IPS-NIHi7 (cell line): ENCODE measurements around the gene VASP.

Experiments used
- DNase-seq: peaks from one replicate; pipeline ENCODE4 v3.0.0; 2012; ENCODE audit warnings: mixed read lengths; ENCODE audit errors: extremely low spot score

The VASP gene

DNA sequence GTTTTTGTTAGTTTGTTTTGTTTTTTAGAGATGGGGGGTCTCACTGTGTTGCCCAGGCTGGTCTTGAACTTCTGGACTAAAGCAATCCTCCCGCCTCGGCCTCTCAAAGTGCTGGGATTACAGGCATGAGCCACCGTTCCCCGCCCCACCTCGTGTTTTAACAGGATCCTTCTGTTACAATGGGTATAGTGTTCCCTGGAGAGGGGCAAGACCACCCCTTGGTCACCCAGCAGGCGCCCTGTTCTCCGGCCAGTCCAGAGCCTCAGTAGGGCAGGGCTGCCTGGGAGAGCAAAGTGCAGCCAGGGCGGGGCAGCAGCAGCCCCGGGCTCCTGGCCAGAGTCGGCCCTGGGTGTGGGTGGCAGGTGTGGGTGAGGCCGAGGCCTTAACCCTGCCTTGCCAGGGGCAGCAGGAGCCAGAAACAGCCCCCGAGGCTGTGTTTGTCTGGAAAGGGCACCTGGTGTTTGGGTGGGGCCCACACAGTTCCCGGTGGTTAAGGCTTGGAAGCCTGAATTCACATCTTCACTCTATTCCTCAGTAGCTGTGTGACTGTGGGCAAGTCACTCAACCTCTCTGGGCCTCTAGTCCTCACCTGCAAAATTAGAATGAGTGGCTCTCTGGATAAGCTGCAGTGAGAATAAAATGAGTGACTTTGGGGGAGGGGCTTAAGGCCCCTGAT lies 7.2 kb downstream of the VASP start:
- no peak for DNase-seq

DNA sequence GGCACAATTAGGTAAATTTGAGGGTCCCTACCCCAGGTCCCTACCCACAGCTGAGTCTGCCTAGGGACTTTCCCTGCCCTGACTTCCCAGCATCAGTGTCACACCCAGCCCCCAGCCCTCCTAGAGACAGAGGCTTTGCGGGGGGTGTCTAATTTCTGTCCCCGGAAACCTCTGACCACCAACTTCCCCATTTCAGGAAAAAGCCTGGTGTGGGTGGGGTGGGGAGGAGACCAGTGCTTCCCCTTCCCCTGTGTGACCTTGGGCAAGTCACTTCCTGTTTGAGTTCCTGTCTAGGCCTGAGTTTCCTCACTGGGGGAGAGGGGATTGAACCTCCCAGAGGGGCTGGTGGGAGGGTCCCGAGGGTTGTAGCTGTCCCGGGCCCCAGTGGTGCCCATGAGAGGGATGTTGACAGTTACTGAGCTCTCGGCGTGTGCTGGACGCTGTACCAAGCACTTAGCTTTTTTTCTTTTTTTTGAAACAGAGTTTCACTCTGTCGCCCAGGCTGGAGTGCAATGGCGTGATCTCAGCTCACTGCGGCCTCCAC lies 7.9 kb downstream of the VASP start:
- no peak for DNase-seq

DNA sequence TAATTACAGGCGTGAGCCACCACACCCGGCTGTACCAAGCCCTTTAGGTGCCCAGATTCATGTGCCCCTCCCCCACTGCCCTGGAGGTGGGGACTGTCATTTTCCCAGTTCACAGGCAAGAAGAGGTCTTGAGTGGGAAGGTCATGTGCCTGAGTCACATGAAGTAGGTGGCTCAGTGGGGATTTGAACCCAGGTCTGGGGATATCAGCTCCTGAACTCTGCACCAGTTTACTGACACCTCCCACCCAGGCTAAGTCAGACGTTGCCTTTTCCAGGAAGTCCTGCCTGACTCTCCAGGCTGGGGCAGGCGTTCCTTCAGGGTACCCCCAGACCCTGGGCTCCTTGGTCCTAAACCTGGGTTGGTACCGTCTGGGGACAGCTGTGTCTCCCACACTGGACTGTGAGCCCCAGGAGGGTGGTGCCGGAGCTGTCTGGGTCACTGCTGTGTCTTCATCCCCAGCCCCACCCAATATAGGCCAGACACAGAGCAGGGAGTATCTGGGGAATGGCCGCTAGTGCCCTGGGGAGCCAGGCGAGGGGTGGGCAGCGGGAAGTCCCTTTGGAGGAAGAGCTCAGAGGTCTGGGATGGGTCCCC lies 8.6 kb downstream of the VASP start:
- no peak for DNase-seq

DNA sequence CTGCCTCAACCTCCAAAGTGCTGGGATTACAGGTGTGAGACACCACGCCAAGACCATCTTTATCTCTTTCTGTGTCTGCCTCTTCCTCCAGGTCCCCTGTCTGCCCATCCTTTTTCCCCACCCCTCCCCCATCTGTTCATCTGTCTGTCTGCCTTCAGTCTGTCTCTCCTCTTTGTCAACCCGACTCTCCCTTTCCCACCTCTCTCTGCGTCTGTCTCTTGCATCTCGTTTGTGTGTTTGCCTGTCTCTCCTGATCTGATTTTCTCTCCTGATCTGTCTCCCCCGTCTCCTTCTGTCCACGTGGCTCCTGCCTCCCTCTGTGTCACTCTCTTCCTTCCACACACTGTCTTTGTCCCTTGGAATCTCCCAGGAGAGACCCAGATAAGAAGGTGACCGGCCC lies 10.0 kb downstream of the VASP start:
- no peak for DNase-seq

DNA sequence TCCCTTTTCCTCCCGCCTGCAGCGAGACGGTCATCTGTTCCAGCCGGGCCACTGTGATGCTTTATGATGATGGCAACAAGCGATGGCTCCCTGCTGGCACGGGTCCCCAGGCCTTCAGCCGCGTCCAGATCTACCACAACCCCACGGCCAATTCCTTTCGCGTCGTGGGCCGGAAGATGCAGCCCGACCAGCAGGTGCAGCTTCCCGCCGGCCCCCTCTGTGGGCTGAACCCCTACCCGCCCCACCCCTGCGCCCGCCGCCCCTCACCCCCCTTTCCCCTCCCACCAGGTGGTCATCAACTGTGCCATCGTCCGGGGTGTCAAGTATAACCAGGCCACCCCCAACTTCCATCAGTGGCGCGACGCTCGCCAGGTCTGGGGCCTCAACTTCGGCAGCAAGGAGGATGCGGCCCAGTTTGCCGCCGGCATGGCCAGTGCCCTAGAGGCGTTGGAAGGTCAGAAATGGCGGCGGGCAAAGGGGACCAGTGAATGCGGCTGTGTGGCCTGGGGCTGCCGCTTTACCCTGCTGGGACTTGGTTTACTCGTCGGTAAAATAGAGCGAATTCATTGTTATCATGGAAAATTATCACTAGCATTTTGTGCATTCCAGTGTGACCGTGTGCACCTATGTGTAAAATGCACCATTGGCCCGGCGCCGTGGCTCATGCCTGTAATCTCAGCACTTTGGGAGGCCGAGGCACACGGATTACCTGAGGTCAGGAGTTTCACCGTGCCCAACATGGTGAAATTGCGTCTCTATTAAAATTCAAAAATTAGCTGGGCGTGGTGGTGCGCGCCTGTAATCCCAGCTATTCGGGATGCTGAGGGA lies 10.6 kb downstream of the VASP start:
- no peak for DNase-seq

DNA sequence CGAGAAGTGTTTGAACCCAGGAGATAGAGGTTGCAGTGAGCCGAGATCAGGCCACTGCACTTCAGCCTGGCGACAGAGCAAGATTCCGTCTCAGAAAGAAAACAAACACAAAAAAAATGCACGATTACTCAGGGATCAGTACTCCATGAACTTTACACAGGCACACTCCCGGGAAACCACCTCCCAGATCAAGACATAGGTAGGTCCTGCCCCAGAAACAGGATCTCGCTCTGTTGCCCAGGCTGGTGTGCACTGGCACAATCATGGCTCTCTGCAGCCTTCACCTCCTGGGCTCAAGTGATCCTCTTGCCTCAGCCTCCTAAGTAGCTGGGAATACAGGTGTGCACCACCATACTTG lies 11.2 kb downstream of the VASP start:
- no peak for DNase-seq

DNA sequence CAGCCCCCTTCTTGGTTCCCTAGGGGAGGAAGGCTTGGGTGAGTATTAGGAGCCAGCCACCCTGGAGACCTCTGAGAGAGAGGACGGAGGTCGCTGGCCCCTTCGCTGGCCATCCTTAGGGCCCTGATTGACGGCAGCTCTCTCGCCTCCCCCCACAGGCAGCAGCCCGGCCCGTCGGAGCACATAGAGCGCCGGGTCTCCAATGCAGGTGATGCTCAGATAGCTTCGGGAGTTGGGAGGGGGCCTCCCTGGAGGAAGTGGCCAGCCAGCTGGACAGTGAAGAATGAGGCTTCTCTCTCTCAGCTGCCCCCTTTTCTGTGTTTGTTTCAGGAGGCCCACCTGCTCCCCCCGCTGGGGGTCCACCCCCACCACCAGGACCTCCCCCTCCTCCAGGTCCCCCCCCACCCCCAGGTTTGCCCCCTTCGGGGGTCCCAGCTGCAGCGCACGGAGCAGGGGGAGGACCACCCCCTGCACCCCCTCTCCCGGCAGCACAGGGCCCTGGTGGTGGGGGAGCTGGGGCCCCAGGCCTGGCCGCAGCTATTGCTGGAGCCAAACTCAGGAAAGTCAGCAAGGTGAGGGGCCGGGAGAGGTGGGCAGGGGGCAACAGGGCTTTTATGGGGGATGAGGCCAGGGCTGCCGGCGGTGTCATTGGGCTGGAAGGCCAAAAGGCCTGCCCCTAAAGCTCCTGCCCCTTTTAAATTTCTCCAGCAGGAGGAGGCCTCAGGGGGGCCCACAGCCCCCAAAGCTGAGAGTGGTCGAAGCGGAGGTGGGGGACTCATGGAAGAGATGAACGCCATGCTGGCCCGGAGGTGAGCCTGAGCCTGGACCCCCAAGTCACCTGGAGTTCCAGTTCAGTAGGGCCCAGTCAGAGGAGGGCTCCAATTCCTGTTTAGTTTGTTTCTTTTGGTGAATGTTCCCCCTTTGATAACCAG lies 15.0 kb downstream of the VASP start:
- DNase-seq = no peak

DNA sequence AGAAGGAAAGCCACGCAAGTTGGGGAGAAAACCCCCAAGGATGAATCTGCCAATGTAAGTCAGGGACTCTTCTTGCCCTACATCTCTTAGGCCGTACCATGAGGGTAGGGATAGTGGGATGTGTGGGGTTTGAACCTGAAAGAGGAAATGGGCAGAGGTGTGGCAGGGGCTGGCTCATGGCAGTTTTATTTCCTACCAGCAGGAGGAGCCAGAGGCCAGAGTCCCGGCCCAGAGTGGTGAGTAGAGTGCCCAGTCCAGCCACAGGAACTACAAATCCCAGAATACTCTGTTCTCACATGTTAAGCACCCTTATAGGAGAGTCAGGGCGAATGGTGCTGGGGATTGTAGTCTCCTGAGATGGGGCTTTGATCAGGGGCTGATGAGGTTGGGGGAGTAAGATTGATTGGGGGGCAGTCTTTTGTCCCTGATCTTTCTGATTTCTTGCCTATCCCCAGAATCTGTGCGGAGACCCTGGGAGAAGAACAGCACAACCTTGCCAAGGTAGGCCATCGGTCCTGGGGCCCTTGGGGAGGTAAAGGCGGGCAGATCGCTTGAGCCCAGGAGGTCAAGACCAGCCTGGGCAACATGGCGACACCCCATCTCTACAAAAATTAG lies 16.5 kb downstream of the VASP start:
- peak; percentile 80 for DNase-seq

DNA sequence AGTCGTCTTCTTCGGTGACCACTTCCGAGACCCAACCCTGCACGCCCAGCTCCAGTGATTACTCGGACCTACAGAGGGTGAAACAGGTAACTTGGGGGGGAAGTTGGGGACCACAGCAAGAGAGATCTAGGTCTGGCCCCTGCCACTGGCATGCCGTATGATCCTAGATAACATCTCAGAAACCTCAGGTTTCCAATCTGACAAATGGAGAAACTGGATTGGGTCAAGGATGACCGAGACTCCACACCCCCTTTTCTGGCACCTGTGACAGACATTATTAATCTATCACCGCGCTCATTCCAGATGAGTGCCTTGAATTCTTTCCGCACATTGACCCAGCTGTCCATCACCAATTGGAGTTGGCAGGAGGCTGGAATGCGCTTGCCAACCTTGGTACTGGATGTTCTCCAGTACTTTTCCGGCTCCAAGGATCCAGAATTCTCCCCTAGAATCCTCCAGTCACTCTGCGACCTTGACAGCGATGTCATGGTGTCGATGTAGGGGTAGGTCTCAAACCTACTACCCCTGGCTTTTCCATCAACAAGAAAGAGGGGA lies 17.4 kb downstream of the VASP start:
- no peak for DNase-seq

DNA sequence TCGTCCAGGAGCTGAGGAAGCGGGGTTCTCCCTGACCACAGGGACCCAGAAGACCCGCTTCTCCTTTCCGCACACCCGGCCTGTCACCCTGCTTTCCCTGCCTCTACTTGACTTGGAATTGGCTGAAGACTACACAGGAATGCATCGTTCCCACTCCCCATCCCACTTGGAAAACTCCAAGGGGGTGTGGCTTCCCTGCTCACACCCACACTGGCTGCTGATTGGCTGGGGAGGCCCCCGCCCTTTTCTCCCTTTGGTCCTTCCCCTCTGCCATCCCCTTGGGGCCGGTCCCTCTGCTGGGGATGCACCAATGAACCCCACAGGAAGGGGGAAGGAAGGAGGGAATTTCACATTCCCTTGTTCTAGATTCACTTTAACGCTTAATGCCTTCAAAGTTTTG lies 18.9 kb downstream of the VASP start:
- peak; percentile 88 for DNase-seq

DNA sequence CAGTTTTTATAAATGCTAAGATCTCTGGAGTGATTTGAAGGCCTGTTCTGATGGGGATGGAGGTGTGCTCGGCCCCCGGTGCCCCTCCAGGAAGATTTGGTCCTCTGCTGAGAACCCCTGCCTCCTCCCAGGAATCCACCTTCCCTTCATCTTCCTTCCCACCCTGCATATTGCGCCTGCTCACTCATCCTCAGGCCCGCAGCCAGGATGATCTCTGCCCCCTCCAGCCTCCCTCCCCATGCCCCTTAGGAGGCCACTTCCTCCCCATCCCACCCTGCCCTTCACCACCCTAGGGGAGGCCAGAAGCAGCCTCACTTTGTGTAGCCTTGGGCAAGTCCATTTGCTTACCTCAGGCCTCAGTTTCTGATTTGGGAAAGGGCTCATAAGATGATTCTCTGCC lies 19.7 kb downstream of the VASP start:
- no peak for DNase-seq

DNA sequence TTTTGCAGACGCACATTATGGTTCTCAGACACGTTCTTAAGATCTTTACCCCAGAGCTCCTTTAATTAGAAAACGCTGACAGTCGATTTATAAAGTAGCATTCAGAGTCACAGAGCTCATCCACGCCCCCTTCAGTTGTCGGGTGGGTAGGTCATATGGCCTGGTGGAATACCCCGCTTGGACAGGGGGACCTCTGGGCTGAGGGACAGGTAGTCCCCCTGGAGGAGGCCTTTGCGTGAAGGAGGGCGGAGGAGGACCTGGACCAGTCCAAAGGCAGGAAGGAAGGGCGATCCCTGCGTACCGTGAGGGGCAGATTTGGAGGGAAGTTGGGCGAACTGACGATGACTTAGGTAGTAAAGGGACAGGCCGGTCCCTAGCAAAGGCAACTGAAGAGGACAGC lies 20.5 kb downstream of the VASP start:
- no peak for DNase-seq

DNA sequence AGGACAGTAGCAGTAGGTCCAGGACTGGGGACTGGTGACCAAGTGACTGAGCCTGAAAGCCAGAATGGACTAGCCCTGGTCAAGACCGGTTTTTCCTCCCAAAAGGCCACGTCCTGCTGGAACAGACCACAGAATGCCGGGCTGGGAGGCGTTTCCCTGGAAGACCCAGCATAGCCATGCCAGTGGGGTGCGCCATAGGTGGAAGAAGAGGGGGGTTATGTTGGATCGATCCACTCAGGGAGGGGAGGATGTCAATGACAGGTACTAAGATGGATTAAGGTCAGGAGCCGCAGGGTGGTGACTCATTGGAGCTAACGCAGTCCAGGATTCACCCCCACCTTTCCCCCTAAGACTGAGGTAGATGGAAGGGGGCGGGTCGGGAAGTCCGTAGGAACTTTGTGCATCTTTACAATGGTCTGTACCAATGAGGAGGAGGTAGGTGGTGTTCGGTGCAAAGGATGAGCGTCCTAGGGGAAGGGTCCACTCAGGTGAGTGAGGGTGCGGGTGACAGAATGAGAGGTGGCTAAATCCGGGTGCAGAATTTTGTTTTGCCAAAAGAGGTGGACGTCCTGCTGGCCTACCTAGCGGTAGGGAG lies 21.0 kb downstream of the VASP start:
- DNase-seq = peak; percentile 52

DNA sequence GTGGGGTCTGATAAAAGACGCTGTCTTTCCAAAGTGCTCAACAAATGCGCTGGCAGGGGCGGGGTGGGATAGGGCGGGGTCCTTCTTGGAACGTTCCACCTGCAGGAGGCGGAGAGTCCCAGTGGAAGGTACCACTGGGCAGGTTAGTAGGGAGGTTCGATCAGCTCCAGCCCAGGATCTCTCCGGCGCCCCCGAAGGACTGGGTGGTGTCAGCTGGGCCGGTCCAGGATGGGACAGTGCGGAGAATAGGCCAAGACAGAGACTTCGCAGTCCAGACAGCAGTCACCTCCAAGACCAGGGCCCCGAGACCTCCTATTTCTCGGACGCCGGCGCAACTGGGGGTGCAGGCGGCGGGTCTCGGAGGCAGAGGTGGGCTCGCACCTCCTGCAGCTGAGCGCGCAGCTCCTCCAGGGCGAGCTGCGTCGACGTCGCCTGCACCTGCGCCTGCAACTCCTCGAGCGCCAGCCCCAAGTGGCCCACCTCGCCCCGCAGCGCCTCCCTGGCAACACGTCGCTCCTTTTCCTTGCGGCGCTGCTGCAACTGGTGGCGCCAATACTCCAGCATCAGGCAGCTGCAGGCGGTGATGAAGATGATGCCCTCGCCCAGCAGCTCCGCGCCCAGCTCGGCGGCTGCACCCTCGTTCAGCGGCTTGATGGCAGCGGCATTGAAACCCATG lies 21.6 kb downstream of the VASP start:
- DNase-seq = peak; percentile 88

DNA sequence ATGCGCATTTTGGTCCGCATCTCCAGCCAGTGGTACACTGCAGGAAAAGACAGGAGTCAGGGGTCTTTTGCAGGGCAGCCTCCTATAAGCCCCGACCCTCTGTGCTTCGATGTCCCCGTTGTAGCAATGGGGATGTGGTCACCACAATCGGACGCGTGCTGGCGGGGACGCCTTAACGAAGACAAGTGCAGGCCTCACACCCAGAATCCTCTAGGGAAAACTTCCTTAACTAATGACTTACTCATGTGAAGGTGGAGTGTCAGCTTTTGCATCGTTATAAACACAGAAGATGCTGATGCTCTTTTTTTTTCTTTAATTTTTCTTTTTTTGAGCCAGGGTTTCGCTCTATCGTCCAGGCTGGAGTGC lies 22.1 kb downstream of the VASP start:
- no peak for DNase-seq

DNA sequence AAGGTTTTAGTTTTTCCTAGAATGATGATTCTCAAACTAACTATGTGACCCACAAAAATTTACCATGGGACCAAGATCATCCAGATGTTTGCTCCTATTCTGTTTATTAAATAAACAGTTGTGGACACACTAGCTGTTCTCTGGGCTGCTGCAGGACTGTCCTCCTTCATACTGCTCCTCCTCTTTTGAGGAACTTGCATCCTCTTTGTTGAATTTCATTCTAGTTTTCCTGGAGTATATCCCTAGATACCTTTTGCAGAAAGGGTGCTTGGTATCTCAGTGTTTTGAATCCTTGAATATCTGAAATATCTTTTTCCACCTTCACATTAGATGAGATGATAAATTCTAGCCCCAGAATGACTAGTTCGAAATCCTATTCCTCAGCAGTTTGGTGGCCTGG lies 24.1 kb downstream of the VASP start:
- DNase-seq = no peak

DNA sequence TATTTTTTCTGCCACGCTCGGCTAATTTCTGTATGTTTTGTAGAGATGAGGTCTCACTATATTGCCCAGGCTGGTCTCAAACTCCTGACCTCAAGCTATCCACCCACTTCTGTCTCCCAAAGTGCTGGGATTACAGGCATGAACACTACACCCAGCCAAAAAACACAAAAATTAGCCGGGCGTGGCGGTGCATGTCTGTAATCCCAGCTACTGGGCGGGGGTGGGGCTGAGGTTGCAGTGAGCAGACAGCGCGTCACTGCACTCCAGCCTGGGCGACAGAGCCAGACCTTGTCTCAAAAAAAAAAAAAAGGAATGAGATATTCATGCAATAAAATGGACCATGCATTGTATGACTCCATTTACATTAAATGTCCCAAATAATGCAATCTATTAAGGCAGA lies 32.2 kb downstream of the VASP start:
- DNase-seq = no peak

DNA sequence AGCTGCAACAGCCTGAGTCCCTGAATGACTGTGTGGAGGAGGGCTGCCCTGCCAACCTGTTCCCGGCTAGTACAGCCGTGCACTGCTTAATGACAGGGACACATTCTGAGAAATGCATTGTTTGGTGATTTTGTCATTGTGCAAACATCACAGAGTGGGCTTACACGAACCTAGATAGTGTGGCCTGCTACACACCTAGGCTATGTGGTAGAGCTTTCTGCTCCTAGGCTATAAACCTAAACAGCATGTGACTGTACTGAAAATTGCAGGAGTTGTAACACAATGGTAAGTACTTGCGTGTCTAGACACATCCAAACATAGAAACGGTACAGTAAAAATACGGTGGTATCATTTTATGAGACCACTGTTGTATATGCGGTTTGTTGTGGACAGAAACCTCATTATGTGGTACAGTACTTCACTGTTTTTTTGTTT lies 35.0 kb downstream of the VASP start:
- no peak for DNase-seq

DNA sequence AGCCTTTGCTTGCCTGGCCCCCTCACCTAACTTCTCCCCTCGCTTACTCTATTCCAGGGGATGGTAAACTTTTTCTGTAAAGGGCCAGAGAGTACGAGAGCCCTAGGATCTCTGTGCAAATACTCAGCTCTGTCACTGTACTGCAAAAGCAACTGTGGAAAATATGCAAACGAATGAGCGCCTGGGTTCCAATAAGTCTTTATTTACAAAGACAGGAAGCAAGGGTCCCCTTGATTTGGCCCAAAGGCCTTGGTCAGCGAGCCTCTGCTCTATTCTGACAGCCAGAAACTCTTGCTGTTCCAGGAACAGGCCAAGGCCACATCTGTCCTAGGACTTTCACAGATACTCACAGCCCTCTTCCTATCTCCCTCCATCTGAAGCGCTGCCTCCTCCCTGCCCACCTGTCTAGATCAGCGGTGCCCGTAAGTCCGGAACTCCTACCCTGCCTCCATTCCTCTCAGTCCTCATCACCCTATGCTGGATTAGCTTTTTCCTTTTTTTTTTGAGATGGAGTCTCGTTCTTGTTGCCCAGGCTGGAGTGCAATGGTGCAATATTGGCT lies 40.0 kb downstream of the VASP start:
- DNase-seq = no peak
